GM19438 (cell line): ENCODE results near the gene GRIA1.
"Not testable (repeated sequence)": the region's sequence is repeated elsewhere in the genome, so short reads cannot be mapped to it uniquely, and the experiment has no call there.

Experiments used
- ATAC-seq: cut with Tn5 transposase; IDR thresholded peaks from one replicate; pipeline ENCODE4 v1.9.1; 2021; ENCODE audit warnings: low read depth; ENCODE audit not compliant: unreplicated experiment

GRIA1 gene

GRCh38 chr5:153704110-153704509 lies 213.6 kb downstream of the GRIA1 start:
- ATAC-seq, result no peak

GRCh38 chr5:153707626-153708025 lies 217.2 kb downstream of the GRIA1 start:
- no peak for ATAC-seq

GRCh38 chr5:153711755-153712154 lies 221.3 kb downstream of the GRIA1 start:
- ATAC-seq, result no peak

GRCh38 chr5:153712946-153713345 lies 222.5 kb downstream of the GRIA1 start:
- ATAC-seq, result no peak

GRCh38 chr5:153713943-153714342 lies 223.5 kb downstream of the GRIA1 start:
- ATAC-seq, result no peak

- no peak for ATAC-seq
Measured at GRCh38 chr5:153714798-153715197, 224.3 kb downstream of the GRIA1 start.

GRCh38 chr5:153717287-153717686 lies 226.8 kb downstream of the GRIA1 start:
- ATAC-seq, result no peak

GRCh38 chr5:153718713-153719112 lies 228.2 kb downstream of the GRIA1 start:
- no peak for ATAC-seq

- no peak for ATAC-seq
Measured at GRCh38 chr5:153719324-153719723, 228.9 kb downstream of the GRIA1 start.

- ATAC-seq, result not testable (repeated sequence)
Measured at GRCh38 chr5:153723022-153723610, 232.6 kb downstream of the GRIA1 start.

GRCh38 chr5:153742060-153742459 lies 251.6 kb downstream of the GRIA1 start:
- no peak for ATAC-seq

GRCh38 chr5:153744751-153745150 lies 254.3 kb downstream of the GRIA1 start:
- no peak for ATAC-seq

GRCh38 chr5:153745778-153746395 lies 255.4 kb downstream of the GRIA1 start:
- ATAC-seq, result no peak

- no peak for ATAC-seq
Measured at GRCh38 chr5:153746440-153746839, 256.0 kb downstream of the GRIA1 start.

GRCh38 chr5:153748823-153749222 lies 258.4 kb downstream of the GRIA1 start:
- no peak for ATAC-seq

GRCh38 chr5:153749960-153750359 lies 259.5 kb downstream of the GRIA1 start:
- no peak for ATAC-seq

- no peak for ATAC-seq
Measured at GRCh38 chr5:153751251-153751650, 260.8 kb downstream of the GRIA1 start.

- no peak for ATAC-seq
Measured at GRCh38 chr5:153752890-153753289, 262.4 kb downstream of the GRIA1 start.

- ATAC-seq, result no peak
Measured at GRCh38 chr5:153753645-153754432, 263.4 kb downstream of the GRIA1 start.

GRCh38 chr5:153755913-153756500 lies 265.5 kb downstream of the GRIA1 start:
- no peak for ATAC-seq

- ATAC-seq, result no peak
Measured at GRCh38 chr5:153756540-153756939, 266.1 kb downstream of the GRIA1 start.
